ENCODE data around the gene CPSF3. TPM values are rescaled to one million over a fixed set of nuclear protein-coding genes. Genes with fewer than 3 reads are reported as not detected.

The CPSF3 gene
- total and polyA plus RNA-seq, 9 of the 15 experiments (the other 6 are each of a cell fraction or from before 2014, with no cell fraction given), result 54.2 to 151 (median 94.5) TPM

DNA sequence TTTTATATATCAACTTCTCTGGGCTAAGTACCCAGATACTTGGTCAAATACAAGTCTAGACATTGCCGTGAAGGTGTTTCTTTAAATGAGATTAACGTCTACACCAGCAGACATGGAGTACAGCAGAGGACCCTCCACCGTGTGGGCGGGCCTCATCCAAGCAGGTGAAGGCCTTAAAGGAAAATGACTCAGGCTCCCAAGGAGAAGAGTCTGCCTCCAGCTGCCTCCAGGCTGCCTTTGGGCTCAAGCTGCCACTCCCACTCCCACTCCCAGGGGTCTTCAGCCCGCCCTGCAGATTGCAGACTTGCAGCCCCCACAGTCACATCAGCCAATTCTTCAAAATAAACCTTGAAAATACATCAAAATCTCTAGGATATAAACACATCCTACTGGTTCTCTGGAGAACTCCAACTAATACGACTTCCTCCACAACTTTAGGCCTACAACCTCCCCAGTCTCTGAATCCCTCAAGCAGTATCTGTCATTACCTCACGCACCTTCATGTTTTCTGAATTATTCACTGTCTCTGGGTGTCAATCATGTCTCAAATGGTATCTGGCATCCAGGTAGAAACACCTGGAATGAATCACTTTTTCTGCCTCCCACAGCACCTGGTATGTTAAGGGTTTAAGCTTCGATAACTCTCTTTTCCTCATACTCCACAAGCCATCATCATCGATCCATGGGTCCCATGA lies 7.0 kb upstream of the CPSF3 start:
- Histone ChIP-seq H3K9me1 (ENCODE audit: control insufficient read depth, insufficient read depth, low read length) (no peaks in the 10 kb centered on the region), H4K20me1 (replicated peaks; ENCODE audit: control insufficient read depth, insufficient read depth, low read length) (no peaks in the 10 kb centered on the region), H3K27me3 (ENCODE audit: control insufficient read depth in 2 of 2, insufficient read depth in 2 of 2, low read length in 2 of 2) (no peaks in the 10 kb centered on the region), H2AFZ (ENCODE audit: low read depth, low read length) (no peak overlapping the region), H3K9ac (ENCODE audit: insufficient read depth in 1 of 2, low read depth in 2 of 2, low read length in 2 of 2) (0 out of 4 replicates have a peak overlapping the region, but pooled peaks of 1 of the 2 experiments have one; percentile 21), H3K4me3 (no peak overlapping the region), H3K4me1 (replicated peaks in 1 of 2; ENCODE audit: control insufficient read depth in 2 of 2, insufficient read depth in 2 of 2, low read length in 2 of 2) (peaks cover 0 to 5% of the 10 kb centered on the region in 2 experiments; a peak in 2 of 5 replicates), H3K36me3 (ENCODE audit: control insufficient read depth, insufficient read depth, low read length) (peaks cover 22% of the 10 kb centered on the region; the same call in 2 of the 3 replicates), H3K79me2 (ENCODE audit: control insufficient read depth, insufficient read depth, low read length) (peaks cover 7% of the 10 kb centered on the region; the same call in 2 of the 3 replicates), H3K4me2 (ENCODE audit: insufficient read depth, low read length) (no peak overlapping the region), H3K27ac (ENCODE audit: extremely low read depth, low read depth, low read length) (no peak overlapping the region), H3K9me3 (replicated peaks; ENCODE audit: control insufficient read depth, insufficient read depth, low read depth, low read length) (no peaks in the 10 kb centered on the region)
- in situ Hi-C loops (cut with MboI) (no loop called here), intact Hi-C loops (cut with micrococcal nuclease) (no loop called here)
- ChIA-PET POLR2A (interaction anchor here (0.9 to 1.0 kb wide), 2 partner anchors 15 to 26 kb away, joined by 4 read pairs; no protein-coding TSS in a partner anchor), CTCF (ENCODE audit: low intra/inter-chr PET ratio) (no interaction called here)
- WGBS (ENCODE audit: insufficient coverage, low coverage, missing lambda C conversion rate), result 78% methylated on average over 8 of the region's 9 CpGs
- no peak for TF ChIP-seq SNIP1 (IDR thresholded peaks at IDR 0.05; ENCODE audit: low read depth)
- TF ChIP-seq ZNF134 (CRISPR knock-in tag; conservative IDR thresholded peaks at IDR 0.05), result peak; percentile 81
- TF ChIP-seq, protein P1, sequence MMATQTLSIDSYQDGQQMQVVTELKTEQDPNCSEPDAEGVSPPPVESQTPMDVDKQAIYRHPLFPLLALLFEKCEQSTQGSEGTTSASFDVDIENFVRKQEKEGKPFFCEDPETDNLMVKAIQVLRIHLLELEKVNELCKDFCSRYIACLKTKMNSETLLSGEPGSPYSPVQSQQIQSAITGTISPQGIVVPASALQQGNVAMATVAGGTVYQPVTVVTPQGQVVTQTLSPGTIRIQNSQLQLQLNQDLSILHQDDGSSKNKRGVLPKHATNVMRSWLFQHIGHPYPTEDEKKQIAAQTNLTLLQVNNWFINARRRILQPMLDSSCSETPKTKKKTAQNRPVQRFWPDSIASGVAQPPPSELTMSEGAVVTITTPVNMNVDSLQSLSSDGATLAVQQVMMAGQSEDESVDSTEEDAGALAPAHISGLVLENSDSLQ (IDR thresholded peaks at IDR 0.05), result peak; percentile 21; the same call in 1 of the 2 replicates
- FAIRE-seq, result no peak
- BruUV-seq (replicated peaks), result no TSS peak
- ATAC-seq, result no peak
- DNase-seq (ENCODE audit: extremely low read depth in 1 of 4, low spot score in 3 of 4), result no peak

DNA sequence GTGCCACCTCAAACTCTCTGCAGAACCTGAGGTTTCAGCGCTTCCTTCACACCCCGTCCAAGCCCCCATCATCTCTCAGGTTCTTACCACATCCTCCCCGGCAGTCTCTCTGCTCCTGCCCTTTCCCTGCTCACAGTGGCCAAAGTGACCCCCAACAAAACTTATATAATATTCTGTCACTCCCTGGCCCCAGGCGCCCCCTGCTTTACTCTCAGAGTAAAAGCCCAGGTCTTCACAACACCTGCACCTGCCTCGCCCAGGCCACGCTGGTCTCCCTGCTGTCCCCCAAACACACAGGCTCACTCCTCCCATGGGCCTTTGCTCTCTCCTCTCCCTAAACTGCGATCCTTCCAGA lies 6.5 kb upstream of the CPSF3 start:
- TF ChIP-seq HCFC1 (IDR thresholded peaks at IDR 0.05; ENCODE audit: low read depth, low read length) (no peak), CTCF (IDR thresholded peaks at IDR 0.05 in 2 of 3, conservative IDR thresholded peaks at IDR 0.05 in 1 of 3; ENCODE audit: insufficient read depth in 2 of 3, low read depth in 1 of 3, low read length in 3 of 3) (peak in 1 of 3 experiments; percentile 6; a peak in 1 of 6 replicates)
- TF ChIP-seq, protein P1 (IDR thresholded peaks at IDR 0.05), result 0 out of 2 replicates have a peak, but pooled peaks have one; percentile 2
- TF ChIP-seq, protein P2, sequence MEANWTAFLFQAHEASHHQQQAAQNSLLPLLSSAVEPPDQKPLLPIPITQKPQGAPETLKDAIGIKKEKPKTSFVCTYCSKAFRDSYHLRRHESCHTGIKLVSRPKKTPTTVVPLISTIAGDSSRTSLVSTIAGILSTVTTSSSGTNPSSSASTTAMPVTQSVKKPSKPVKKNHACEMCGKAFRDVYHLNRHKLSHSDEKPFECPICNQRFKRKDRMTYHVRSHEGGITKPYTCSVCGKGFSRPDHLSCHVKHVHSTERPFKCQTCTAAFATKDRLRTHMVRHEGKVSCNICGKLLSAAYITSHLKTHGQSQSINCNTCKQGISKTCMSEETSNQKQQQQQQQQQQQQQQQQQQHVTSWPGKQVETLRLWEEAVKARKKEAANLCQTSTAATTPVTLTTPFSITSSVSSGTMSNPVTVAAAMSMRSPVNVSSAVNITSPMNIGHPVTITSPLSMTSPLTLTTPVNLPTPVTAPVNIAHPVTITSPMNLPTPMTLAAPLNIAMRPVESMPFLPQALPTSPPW (CRISPR knock-in tag; IDR thresholded peaks at IDR 0.05), result no peak
- Histone ChIP-seq H3K27ac (ENCODE audit: extremely low read depth, low read depth, low read length) (no peak overlapping the region), H3K9ac (ENCODE audit: insufficient read depth in 1 of 2, low read depth in 2 of 2, low read length in 2 of 2) (no peak overlapping the region), H3K79me2 (ENCODE audit: control insufficient read depth, insufficient read depth, low read length) (peaks cover 11% of the 10 kb centered on the region), H3K4me2 (ENCODE audit: insufficient read depth, low read length) (no peak overlapping the region), H2AFZ (ENCODE audit: low read depth, low read length) (no peak overlapping the region), H4K20me1 (replicated peaks; ENCODE audit: control insufficient read depth, insufficient read depth, low read length) (no peaks in the 10 kb centered on the region), H3K9me1 (ENCODE audit: control insufficient read depth, insufficient read depth, low read length) (no peaks in the 10 kb centered on the region), H3K36me3 (ENCODE audit: control insufficient read depth, insufficient read depth, low read length) (peaks cover 20% of the 10 kb centered on the region; the same call in 2 of the 3 replicates), H3K27me3 (ENCODE audit: control insufficient read depth in 2 of 2, insufficient read depth in 2 of 2, low read length in 2 of 2) (no peaks in the 10 kb centered on the region), H3K4me1 (replicated peaks in 1 of 2; ENCODE audit: control insufficient read depth in 2 of 2, insufficient read depth in 2 of 2, low read length in 2 of 2) (peaks cover 4 to 10% of the 10 kb centered on the region in 2 experiments; a peak in 4 of 5 replicates), H3K9me3 (replicated peaks; ENCODE audit: control insufficient read depth, insufficient read depth, low read depth, low read length) (no peaks in the 10 kb centered on the region), H3K4me3 (no peak overlapping the region)
- ChIA-PET CTCF (ENCODE audit: low intra/inter-chr PET ratio) (no interaction called here), POLR2A (interaction anchor here (1.0 kb wide), 1 partner anchor 16 kb away, joined by 4 read pairs; no protein-coding TSS in a partner anchor)
- DNase-seq (ENCODE audit: extremely low read depth in 1 of 4, low spot score in 3 of 4), result peak in 1 of 4 experiments; percentile 26
- intact Hi-C loops (cut with micrococcal nuclease) (no loop called here), in situ Hi-C loops (cut with MboI) (no loop called here)
- 69% methylated on average over 5 of the region's 7 CpGs for WGBS (ENCODE audit: insufficient coverage, low coverage, missing lambda C conversion rate)
- FAIRE-seq, result no peak
- no TSS peak for BruUV-seq (replicated peaks)
- peak; percentile 41; the same call in 2 of the 3 replicates for ATAC-seq
